HEK293 (cell line): ENCODE measurements around the gene SNCG.
A peak's percentile ranks its signal among the peaks of the same experiment; 100 is the strongest.

ENCODE experiments used
- PRDM1 ChIP-seq: fragments of 450-650 bp; formaldehyde crosslinking; IDR thresholded peaks from 2 replicates; pipeline ENCODE4; 2016; ENCODE audit warnings: missing biosample characterization, missing genetic modification characterization
- ZBTB21 ChIP-seq: fragments of 450-650 bp; formaldehyde crosslinking; IDR thresholded peaks from 2 replicates; pipeline ENCODE4 v1.5.1; 2017; ENCODE audit warnings: missing biosample characterization, missing genetic modification characterization
- ZBTB8A ChIP-seq: fragments of 450-650 bp; formaldehyde crosslinking; IDR thresholded peaks from 2 replicates; pipeline ENCODE4 v1.5.1; 2016; ENCODE audit warnings: missing biosample characterization, missing genetic modification characterization
- TF ChIP-seq, protein P1 (sequence below): fragments of 450-650 bp; formaldehyde crosslinking; IDR thresholded peaks from 2 replicates; pipeline ENCODE4 v1.5.1; 2016; ENCODE audit warnings: missing biosample characterization, missing genetic modification characterization

DNA sequence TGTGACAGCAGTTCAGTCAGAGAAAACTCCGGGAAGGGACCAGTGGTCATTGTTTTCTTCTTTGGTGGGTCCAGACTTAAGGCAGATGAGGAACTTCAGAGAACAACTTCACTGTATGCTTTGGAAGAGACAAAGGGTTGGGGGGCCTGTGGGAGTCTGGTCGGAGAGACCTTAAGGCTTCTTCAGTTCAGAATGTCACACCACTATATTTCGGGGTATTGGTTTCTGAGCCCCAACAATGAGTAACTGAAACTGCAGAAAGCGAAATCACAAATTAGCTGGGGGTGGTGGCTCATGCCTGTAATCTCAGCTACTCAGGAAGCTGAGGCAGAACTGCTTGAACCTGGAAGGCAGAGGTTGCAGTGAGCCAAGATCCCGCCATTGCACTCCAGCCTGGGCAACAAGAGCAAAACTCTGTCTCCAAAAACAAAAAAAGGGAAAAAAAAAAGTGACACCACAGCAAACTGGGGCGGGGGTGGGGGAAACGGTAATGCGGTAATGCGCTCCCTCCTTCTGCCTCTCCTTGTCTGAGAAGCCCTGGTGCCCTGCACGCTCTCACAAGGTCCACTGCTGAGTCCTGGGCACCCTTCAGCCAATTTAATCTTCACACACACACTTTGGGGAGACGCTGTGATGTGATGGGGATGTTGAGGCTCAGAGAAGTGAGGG lies 7.7 kb downstream of the SNCG start:
- TF ChIP-seq ZBTB8A (tag by site-specific recombination) (no peak), ZBTB21 (tag by site-specific recombination) (no peak), PRDM1 (0 out of 2 replicates have a peak, but pooled peaks have one; percentile 11)
- TF ChIP-seq, protein P1, sequence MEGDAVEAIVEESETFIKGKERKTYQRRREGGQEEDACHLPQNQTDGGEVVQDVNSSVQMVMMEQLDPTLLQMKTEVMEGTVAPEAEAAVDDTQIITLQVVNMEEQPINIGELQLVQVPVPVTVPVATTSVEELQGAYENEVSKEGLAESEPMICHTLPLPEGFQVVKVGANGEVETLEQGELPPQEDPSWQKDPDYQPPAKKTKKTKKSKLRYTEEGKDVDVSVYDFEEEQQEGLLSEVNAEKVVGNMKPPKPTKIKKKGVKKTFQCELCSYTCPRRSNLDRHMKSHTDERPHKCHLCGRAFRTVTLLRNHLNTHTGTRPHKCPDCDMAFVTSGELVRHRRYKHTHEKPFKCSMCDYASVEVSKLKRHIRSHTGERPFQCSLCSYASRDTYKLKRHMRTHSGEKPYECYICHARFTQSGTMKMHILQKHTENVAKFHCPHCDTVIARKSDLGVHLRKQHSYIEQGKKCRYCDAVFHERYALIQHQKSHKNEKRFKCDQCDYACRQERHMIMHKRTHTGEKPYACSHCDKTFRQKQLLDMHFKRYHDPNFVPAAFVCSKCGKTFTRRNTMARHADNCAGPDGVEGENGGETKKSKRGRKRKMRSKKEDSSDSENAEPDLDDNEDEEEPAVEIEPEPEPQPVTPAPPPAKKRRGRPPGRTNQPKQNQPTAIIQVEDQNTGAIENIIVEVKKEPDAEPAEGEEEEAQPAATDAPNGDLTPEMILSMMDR (tag by site-specific recombination) = no peak
